CD8-positive, alpha-beta memory T cell (primary cell): ENCODE data around the gene DENND4A. TPM values are rescaled to one million over a fixed set of nuclear protein-coding genes. Genes with fewer than 3 reads are reported as not detected.
"Not testable (repeated sequence)": the region's sequence is repeated elsewhere in the genome, so short reads cannot be mapped to it uniquely, and the experiment has no call there.

Experiments used
- CTCF ChIA-PET: fragments of 350-600 bp; sonication (Branson Sonifier 250); formaldehyde crosslinking; loops from one replicate; lab custom pipeline; 2021; ENCODE audit warnings: antibody characterized with exemption; lab: Charles Lee
- POLR2A ChIA-PET: fragments of 350-600 bp; sonication (Branson Sonifier 250); formaldehyde crosslinking; loops from one replicate; lab custom pipeline; 2021; ENCODE audit warnings: antibody characterized with exemption; lab: Charles Lee
- DNase-seq, 5 donors: peaks; one replicate each; pipeline versions ENCODE4 v3.0.0 to v3.0.0-alpha.2; 2020 to 2022; ENCODE audit warnings: mixed read lengths in 1 of 5
- H3K27ac ChIP-seq: one replicate; pipeline ENCODE4 v1.7.0; 2013; ENCODE audit warnings: low read depth, mild to moderate bottlenecking, low read length, moderate library complexity
- H3K27me3 ChIP-seq: 2 replicates; pipeline ENCODE4 v1.7.0; 2013; ENCODE audit warnings: low read length, mild to moderate bottlenecking; ENCODE audit not compliant: insufficient read depth, poor library complexity, severe bottlenecking
- H3K36me3 ChIP-seq: 2 replicates; pipeline ENCODE4 v1.7.0; 2013; ENCODE audit warnings: mild to moderate bottlenecking, low read length, moderate library complexity; ENCODE audit not compliant: insufficient read depth
- H3K4me1 ChIP-seq: 2 replicates; pipeline ENCODE4 v1.7.0; 2013; ENCODE audit warnings: mild to moderate bottlenecking, low read length, moderate library complexity; ENCODE audit not compliant: insufficient read depth
- H3K4me3 ChIP-seq: 2 replicates; pipeline ENCODE4 v1.7.0; 2013; ENCODE audit warnings: mild to moderate bottlenecking, low read length
- H3K9me3 ChIP-seq: 2 replicates; pipeline ENCODE4 v1.7.0; 2013; ENCODE audit warnings: mild to moderate bottlenecking, low read length
- H3K27ac Mint-ChIP-seq, 8 donors: one replicate each; pipeline ENCODE4 v1.8.0; 2020 to 2021; ENCODE audit warnings: mixed read lengths in 8 of 8, mild to moderate bottlenecking in 6 of 8, inconsistent platforms in 3 of 8, moderate library complexity in 3 of 8
- H3K27me3 Mint-ChIP-seq, 2 donors: one replicate each; pipeline ENCODE4 v1.8.0; 2020 to 2021; ENCODE audit warnings: mixed read lengths in 2 of 2, mild to moderate bottlenecking in 1 of 2, moderate library complexity in 1 of 2
- H3K36me3 Mint-ChIP-seq, 3 donors: one replicate each; pipeline ENCODE4 v1.8.0; 2020 to 2021; ENCODE audit warnings: mixed read lengths in 3 of 3, inconsistent platforms in 1 of 3, mild to moderate bottlenecking in 1 of 3
- H3K4me1 Mint-ChIP-seq, 3 donors: one replicate each; pipeline ENCODE4 v1.8.0; 2020 to 2021; ENCODE audit warnings: mixed read lengths in 3 of 3, inconsistent platforms in 1 of 3, mild to moderate bottlenecking in 1 of 3
- H3K4me3 Mint-ChIP-seq, 7 donors: one replicate each; pipeline ENCODE4 v1.8.0; 2020 to 2021; ENCODE audit warnings: mixed read lengths in 7 of 7, mild to moderate bottlenecking in 6 of 7, moderate library complexity in 4 of 7, inconsistent platforms in 2 of 7
- H3K9me3 Mint-ChIP-seq, 5 donors: one replicate each; pipeline ENCODE4 v1.8.0; 2020 to 2022; ENCODE audit warnings: mixed read lengths in 5 of 5, mild to moderate bottlenecking in 3 of 5, moderate library complexity in 2 of 5, inconsistent platforms in 1 of 5
- polyA plus RNA-seq: library from polyadenylated mRNA; unstranded; fragments of 300-500 nt; fragmentation: Illumina TruSeq; gene quantifications from one replicate; pipeline ENCODE4 v1.2.3, GENCODE V29; 2021
- total RNA-seq, 2 experiments: library from RNA; stranded (reverse); gene quantifications; one replicate each; pipeline ENCODE4 v1.2.3, GENCODE V29; 2021

Gene DENND4A
- total and polyA plus RNA-seq, 3 experiments from 2014 or later = 21.5 to 54.3 (median 47.2) TPM

- H3K27ac ChIP-seq = no peak overlapping the region
- no peaks in the 10 kb centered on the region for H3K36me3 ChIP-seq
- no peak overlapping the region for H3K4me3 ChIP-seq
- H3K27me3 Mint-ChIP-seq = peaks cover 0 to 3% of the 10 kb centered on the region in 2 donors
- no peaks in the 10 kb centered on the region for H3K27me3 ChIP-seq
- ChIA-PET POLR2A (no interaction called here), CTCF (no interaction called here)
- peaks cover 16 to 31% (median 19%) of the 10 kb centered on the region in 3 donors for H3K4me1 Mint-ChIP-seq
- H3K4me3 Mint-ChIP-seq = no peak overlapping the region
- H3K9me3 ChIP-seq = no peaks in the 10 kb centered on the region
- DNase-seq = no peak
- H3K4me1 ChIP-seq = peaks cover 5% of the 10 kb centered on the region
- peaks cover 9 to 21% (median 10%) of the 10 kb centered on the region in 3 donors for H3K36me3 Mint-ChIP-seq
- no peak overlapping the region for H3K27ac Mint-ChIP-seq
- no peaks in the 10 kb centered on the region for H3K9me3 Mint-ChIP-seq
Observed at GRCh38 chr15:65629548-65629947, 162.5 kb downstream of the DENND4A start.

- no peak overlapping the region for H3K4me3 ChIP-seq
- peaks cover 12 to 14% (median 13%) of the 10 kb centered on the region in 3 donors for H3K4me1 Mint-ChIP-seq
Observed at GRCh38 chr15:65626856-65627255, 165.2 kb downstream of the DENND4A start.

GRCh38 chr15:65623103-65623502 is 169.0 kb downstream of the DENND4A start:
- Histone ChIP-seq H3K9me3 (no peaks in the 10 kb centered on the region), H3K4me1 (no peaks in the 10 kb centered on the region), H3K4me3 (no peak overlapping the region), H3K36me3 (no peaks in the 10 kb centered on the region), H3K27ac (no peak overlapping the region), H3K27me3 (no peaks in the 10 kb centered on the region)
- Mint-ChIP-seq H3K27me3 (no peaks in the 10 kb centered on the region), H3K4me1 (no peaks in the 10 kb centered on the region), H3K27ac (no peak overlapping the region), H3K36me3 (peaks cover 11 to 31% (median 15%) of the 10 kb centered on the region in 3 donors), H3K4me3 (no peak overlapping the region), H3K9me3 (no peaks in the 10 kb centered on the region)
- ChIA-PET POLR2A (no interaction called here), CTCF (no interaction called here)
- DNase-seq = no peak

More at GRCh38 chr15:65626856-65627255, 165.2 kb downstream of the DENND4A start:
- H3K4me1 ChIP-seq = peaks cover 5% of the 10 kb centered on the region
- peak overlapping the region in 1 of 7 donors; percentile 23 for H3K4me3 Mint-ChIP-seq
- H3K9me3 Mint-ChIP-seq = no peaks in the 10 kb centered on the region
- H3K36me3 ChIP-seq = no peaks in the 10 kb centered on the region
- H3K36me3 Mint-ChIP-seq = peaks cover 11 to 28% (median 15%) of the 10 kb centered on the region in 3 donors
- DNase-seq = no peak
- no peaks in the 10 kb centered on the region for H3K9me3 ChIP-seq
- ChIA-PET POLR2A (no interaction called here), CTCF (no interaction called here)
- H3K27me3 Mint-ChIP-seq = peaks cover 0 to 3% of the 10 kb centered on the region in 2 donors
- H3K27ac ChIP-seq = no peak overlapping the region
- H3K27ac Mint-ChIP-seq = no peak overlapping the region
- no peaks in the 10 kb centered on the region for H3K27me3 ChIP-seq

- no peaks in the 10 kb centered on the region for H3K9me3 Mint-ChIP-seq
- no peak for DNase-seq
- POLR2A ChIA-PET = no interaction called here
- H3K27ac Mint-ChIP-seq = peak within 1 kb of the TSS in 1 of 8 donors; percentile 4
- Histone ChIP-seq H3K36me3 (no peaks in the 10 kb centered on the region), H3K4me3 (no peak within 1 kb of the TSS), H3K4me1 (no peaks in the 10 kb centered on the region), H3K27ac (no peak within 1 kb of the TSS), H3K9me3 (no peaks in the 10 kb centered on the region), H3K27me3 (no peaks in the 10 kb centered on the region)
- no peaks in the 10 kb centered on the region for H3K27me3 Mint-ChIP-seq
- no peak within 1 kb of the TSS for H3K4me3 Mint-ChIP-seq
- peaks cover 11 to 25% (median 15%) of the 10 kb centered on the region in 3 donors for H3K36me3 Mint-ChIP-seq
- H3K4me1 Mint-ChIP-seq = no peaks in the 10 kb centered on the region
- CTCF ChIA-PET = interaction anchor here (1.3 kb wide), 1 partner anchor 17 kb away, joined by 5 read pairs; no protein-coding TSS in a partner anchor
Observed at GRCh38 chr15:65621638-65622037, 170.5 kb downstream of the DENND4A start, which contains the start of gene SLC24A1. Gene SLC24A1, plus strand, starts transcription at chr15:65621938. Its CDS starts 2,143 bp downstream, at chr15:65624081.

GRCh38 chr15:65620833-65621232 is 171.3 kb downstream of the DENND4A start:
- Histone ChIP-seq H3K4me1 (no peaks in the 10 kb centered on the region), H3K4me3 (no peak overlapping the region), H3K27me3 (no peaks in the 10 kb centered on the region), H3K36me3 (no peaks in the 10 kb centered on the region), H3K9me3 (no peaks in the 10 kb centered on the region), H3K27ac (no peak overlapping the region)
- no peak for DNase-seq
- H3K9me3 Mint-ChIP-seq = no peaks in the 10 kb centered on the region
- peak overlapping the region in 1 of 8 donors; percentile 4 for H3K27ac Mint-ChIP-seq
- H3K4me1 Mint-ChIP-seq = no peaks in the 10 kb centered on the region
- no peaks in the 10 kb centered on the region for H3K27me3 Mint-ChIP-seq
- no peak overlapping the region for H3K4me3 Mint-ChIP-seq
- POLR2A ChIA-PET = no interaction called here
- CTCF ChIA-PET = no interaction called here
- peaks cover 9 to 20% (median 13%) of the 10 kb centered on the region in 3 donors for H3K36me3 Mint-ChIP-seq

- Mint-ChIP-seq H3K4me3 (no peak overlapping the region), H3K27me3 (no peaks in the 10 kb centered on the region), H3K27ac (peak overlapping the region in 2 of 8 donors; percentile 43 to 75), H3K4me1 (no peaks in the 10 kb centered on the region), H3K36me3 (peaks cover 5 to 11% (median 7%) of the 10 kb centered on the region in 3 donors), H3K9me3 (no peaks in the 10 kb centered on the region)
- no peak overlapping the region for H3K4me3 ChIP-seq
- CTCF ChIA-PET = no interaction called here
- no peaks in the 10 kb centered on the region for H3K27me3 ChIP-seq
- POLR2A ChIA-PET = interaction anchor here (0.7 kb wide), 1 partner anchor 130 kb away, joined by 3 read pairs; no protein-coding TSS in a partner anchor
- no peak for DNase-seq
- H3K9me3 ChIP-seq = no peaks in the 10 kb centered on the region
- no peaks in the 10 kb centered on the region for H3K36me3 ChIP-seq
- H3K4me1 ChIP-seq = no peaks in the 10 kb centered on the region
- no peak overlapping the region for H3K27ac ChIP-seq
Observed at GRCh38 chr15:65619626-65620290, 172.3 kb downstream of the DENND4A start.

- peaks cover 0 to 4% (median 3%) of the 10 kb centered on the region in 3 donors for H3K4me1 Mint-ChIP-seq
- Histone ChIP-seq H3K27me3 (no peaks in the 10 kb centered on the region), H3K9me3 (no peaks in the 10 kb centered on the region), H3K4me3 (no peak overlapping the region), H3K4me1 (no peaks in the 10 kb centered on the region), H3K36me3 (no peaks in the 10 kb centered on the region), H3K27ac (no peak overlapping the region)
- ChIA-PET POLR2A (no interaction called here), CTCF (no interaction called here)
- H3K27ac Mint-ChIP-seq = no peak overlapping the region
- DNase-seq = no peak
- no peak overlapping the region for H3K4me3 Mint-ChIP-seq
- H3K27me3 Mint-ChIP-seq = no peaks in the 10 kb centered on the region
- peaks cover 0 to 5% (median 0%) of the 10 kb centered on the region in 3 donors for H3K36me3 Mint-ChIP-seq
- H3K9me3 Mint-ChIP-seq = no peaks in the 10 kb centered on the region
Observed at GRCh38 chr15:65618560-65619109, 173.5 kb downstream of the DENND4A start.

- H3K4me3 Mint-ChIP-seq, H3K27me3 Mint-ChIP-seq, H3K9me3 Mint-ChIP-seq, H3K9me3 ChIP-seq, H3K36me3 Mint-ChIP-seq, H3K27me3 ChIP-seq, H3K27ac Mint-ChIP-seq, POLR2A ChIA-PET, H3K4me3 ChIP-seq, H3K36me3 ChIP-seq, CTCF ChIA-PET, DNase-seq, H3K27ac ChIP-seq: not testable (repeated sequence)
- H3K4me1 ChIP-seq = peaks cover 13% of the 10 kb centered on the region
- H3K4me1 Mint-ChIP-seq = peaks cover 18 to 28% (median 21%) of the 10 kb centered on the region in 3 donors
Observed at GRCh38 chr15:65615887-65616286, 176.2 kb downstream of the DENND4A start.
